Breast epithelium (tissue), 4 donors: ENCODE data around the gene VAMP1. TPM values are rescaled to one million over a fixed set of nuclear protein-coding genes. Genes with fewer than 3 reads are reported as not detected.

Experiments
- DNase-seq, 2 donors: peaks; one replicate each; pipeline ENCODE4 v3.0.0-alpha.2; 2019; ENCODE audit warnings: low spot score in 2 of 2
- H3K27ac ChIP-seq, 2 donors: fragments of 200-600 bp; sonication (generic) in 1 of 2; one replicate each; pipeline ENCODE4 v1.5.1; 2016 to 2019; ENCODE audit warnings: mild to moderate bottlenecking in 1 of 2
- H3K27me3 ChIP-seq, 2 donors: fragments of 200-600 bp; sonication (generic) in 1 of 2; one replicate each; pipeline versions ENCODE4 v1.5.1 to v1.6.0; 2017 to 2019; ENCODE audit warnings: control low read depth in 1 of 2, mild to moderate bottlenecking in 1 of 2
- H3K36me3 ChIP-seq: fragments of 200-600 bp; one replicate; pipeline ENCODE4 v1.5.1; 2019
- H3K4me1 ChIP-seq, 2 donors: fragments of 200-600 bp; sonication (generic); one replicate each; pipeline ENCODE4 v1.5.1; 2016 to 2019; ENCODE audit warnings: control low read depth in 1 of 2
- H3K4me3 ChIP-seq, 3 donors: fragments of 200-600 bp; sonication (generic); 1 replicate in 2 of 3; 2 replicates in 1 of 3; pipeline ENCODE4 v1.5.1; 2016 to 2019; ENCODE audit warnings: mild to moderate bottlenecking in 3 of 3, moderate library complexity in 2 of 3
- H3K9me3 ChIP-seq, 2 donors: fragments of 200-600 bp; sonication (generic) in 1 of 2; one replicate each; pipeline ENCODE4 v1.5.1; 2016 to 2019; ENCODE audit warnings: control low read depth in 1 of 2
- CTCF ChIP-seq, 3 donors: fragments of 450-650 bp; IDR thresholded peaks; one replicate each; pipeline ENCODE4 v1.5.1; 2016 to 2017; ENCODE audit warnings: antibody characterized with exemption in 3 of 3, mild to moderate bottlenecking in 3 of 3, moderate library complexity in 3 of 3
- POLR2A ChIP-seq: fragments of 450-650 bp; IDR thresholded peaks from one replicate; pipeline ENCODE4 v1.6.1; 2016; ENCODE audit warnings: antibody characterized with exemption, mild to moderate bottlenecking, moderate library complexity
- POLR2AphosphoS5 ChIP-seq, 3 donors: sonication (generic); formaldehyde crosslinking; IDR thresholded peaks; one replicate each; pipeline ENCODE4 v1.6.1; 2017; ENCODE audit warnings: antibody characterized with exemption in 3 of 3
- intact Hi-C: fragments of 100-400 bp; cut with DNase I; formaldehyde crosslinking; loops from one replicate; pipeline ENCODE4 v1.15.1; 2023; ENCODE audit warnings: low total_unique reads
- total RNA-seq, 3 donors: library from RNA; depleted of rRNA; stranded (reverse); fragments of >200 nt; gene quantifications; one replicate each; pipeline ENCODE4 v1.1.0, GENCODE V29; 2016

The VAMP1 gene
- total RNA-seq, 3 donors from 2014 or later = 8.2 to 12.5 (median 11.1) TPM

GRCh38 chr12:6437586-6437985 lies 32.9 kb downstream of the VAMP1 start:
- no peak for TF ChIP-seq CTCF (IDR thresholded peaks at IDR 0.05)
- TF ChIP-seq POLR2AphosphoS5 (IDR thresholded peaks at IDR 0.05) = no peak
- no peak for TF ChIP-seq POLR2A
- intact Hi-C loops = no loop called here
- no peak for DNase-seq

GRCh38 chr12:6435961-6436715 lies 34.3 kb downstream of the VAMP1 start:
- no peak for DNase-seq

More at GRCh38 chr12:6437586-6437985, 32.9 kb downstream of the VAMP1 start:
- H3K27me3 ChIP-seq = no peaks in the 10 kb centered on the region
- no peaks in the 10 kb centered on the region for H3K4me1 ChIP-seq
- H3K27ac ChIP-seq = no peak overlapping the region
- H3K9me3 ChIP-seq = no peaks in the 10 kb centered on the region
- no peaks in the 10 kb centered on the region for H3K36me3 ChIP-seq
- no peak overlapping the region for H3K4me3 ChIP-seq

GRCh38 chr12:6434205-6435140 lies 36.0 kb downstream of the VAMP1 start:
- H3K27ac ChIP-seq = no peak overlapping the region
- H3K9me3 ChIP-seq = no peaks in the 10 kb centered on the region
- no peaks in the 10 kb centered on the region for H3K36me3 ChIP-seq
- H3K4me3 ChIP-seq = no peak overlapping the region
- H3K27me3 ChIP-seq = no peaks in the 10 kb centered on the region
- TF ChIP-seq CTCF (IDR thresholded peaks at IDR 0.05) (no peak), POLR2A (no peak), POLR2AphosphoS5 (IDR thresholded peaks at IDR 0.05) (no peak)
- peaks cover 0 to 3% of the 10 kb centered on the region in 2 donors for H3K4me1 ChIP-seq
- DNase-seq = no peak
- intact Hi-C loops = no loop called here

More at GRCh38 chr12:6435961-6436715, 34.3 kb downstream of the VAMP1 start:
- Histone ChIP-seq H3K4me3 (no peak overlapping the region), H3K36me3 (no peaks in the 10 kb centered on the region), H3K27ac (no peak overlapping the region), H3K27me3 (no peaks in the 10 kb centered on the region), H3K9me3 (no peaks in the 10 kb centered on the region), H3K4me1 (no peaks in the 10 kb centered on the region)
- TF ChIP-seq CTCF (IDR thresholded peaks at IDR 0.05) = no peak
- no peak for TF ChIP-seq POLR2A
- TF ChIP-seq POLR2AphosphoS5 (IDR thresholded peaks at IDR 0.05) = no peak
- intact Hi-C loops = no loop called here

GRCh38 chr12:6432991-6433390 lies 37.5 kb downstream of the VAMP1 start:
- H3K9me3 ChIP-seq = no peaks in the 10 kb centered on the region
- H3K4me3 ChIP-seq = no peak overlapping the region
- DNase-seq = no peak
- peaks cover 0 to 3% of the 10 kb centered on the region in 2 donors for H3K4me1 ChIP-seq
- intact Hi-C loops = no loop called here
- no peaks in the 10 kb centered on the region for H3K36me3 ChIP-seq
- H3K27ac ChIP-seq = no peak overlapping the region
- no peaks in the 10 kb centered on the region for H3K27me3 ChIP-seq
- TF ChIP-seq POLR2A (no peak), POLR2AphosphoS5 (IDR thresholded peaks at IDR 0.05) (no peak), CTCF (IDR thresholded peaks at IDR 0.05) (no peak)
